H1 (cell line): ENCODE data around the gene DRC3. TPM values are rescaled to one million over a fixed set of nuclear protein-coding genes. Genes with fewer than 3 reads are reported as not detected.

Experiments
- CTCF ChIA-PET: fragments of 300-600 bp; sonication (Branson Sonifier 250); formaldehyde crosslinking; loops from one replicate; lab custom pipeline; 2021; ENCODE audit not compliant: partially characterized antibody; lab: Charles Lee
- POLR2A ChIA-PET: fragments of 300-600 bp; sonication (Branson Sonifier 250); formaldehyde crosslinking; loops from one replicate; lab custom pipeline; 2021; ENCODE audit warnings: inconsistent platforms; ENCODE audit not compliant: partially characterized antibody; lab: Charles Lee
- DNase-seq, 2 experiments: peaks; one replicate each; pipeline versions ENCODE4 v3.0.0 to v3.0.0-alpha.2; 2010 to 2022; ENCODE audit warnings: low spot score in 2 of 2, low read depth in 1 of 2, mixed read lengths in 1 of 2
- FAIRE-seq: peaks from 2 replicates; lab custom pipeline; 2011; peaks lifted over from hg19 to GRCh38; lab: Jason Lieb, UNC
- H2AFZ ChIP-seq: 2 replicates; pipeline ENCODE4 v1.8.1; 2012; ENCODE audit warnings: low read length, inconsistent platforms
- H2AK5ac ChIP-seq: 2 replicates; pipeline ENCODE4 v1.6.1; 2013; ENCODE audit warnings: low read depth, low read length
- H2BK120ac ChIP-seq: replicated peaks from 2 replicates; pipeline ENCODE3; 2013; ENCODE audit warnings: low read depth, low read length, inconsistent platforms
- H2BK12ac ChIP-seq: 2 replicates; pipeline ENCODE4 v1.6.1; 2013; ENCODE audit warnings: low read depth, low read length
- H2BK15ac ChIP-seq: 2 replicates; pipeline ENCODE4 v1.6.1; 2013; ENCODE audit warnings: low read length
- H2BK20ac ChIP-seq: 2 replicates; pipeline ENCODE4 v1.6.1; 2013; ENCODE audit warnings: low read length
- H2BK5ac ChIP-seq: 2 replicates; pipeline ENCODE4 v1.6.1; 2013; ENCODE audit warnings: low read depth, low read length
- H3K14ac ChIP-seq: 2 replicates; pipeline ENCODE4 v1.6.1; 2013; ENCODE audit warnings: inconsistent platforms; ENCODE audit not compliant: insufficient read length
- H3K18ac ChIP-seq: 2 replicates; pipeline ENCODE4 v1.6.1; 2013; ENCODE audit warnings: low read length; ENCODE audit errors: extremely low read depth
- H3K23ac ChIP-seq: 2 replicates; pipeline ENCODE4 v1.6.1; 2013; ENCODE audit warnings: inconsistent platforms; ENCODE audit not compliant: insufficient read length
- H3K23me2 ChIP-seq: 2 replicates; pipeline ENCODE4 v1.6.1; 2013; ENCODE audit warnings: low read depth, low read length
- H3K27ac ChIP-seq: 2 replicates; pipeline ENCODE4 v1.6.1; 2011; ENCODE audit warnings: low read depth, low read length, inconsistent platforms
- H3K27me3 ChIP-seq, 4 experiments: replicated peaks in 1 of 4; 1 replicate in 1 of 4; 2 replicates in 3 of 4; pipeline versions ENCODE4 v1.6.1 to v1.8.1; 2011 to 2013; ENCODE audit warnings: low read length in 3 of 4, mild to moderate bottlenecking in 3 of 4, inconsistent platforms in 2 of 4, mixed read lengths in 2 of 4, moderate library complexity in 1 of 4; ENCODE audit not compliant: control insufficient read depth in 3 of 4, insufficient read depth in 3 of 4; ENCODE audit errors: extremely low read depth in 1 of 4
- H3K36me3 ChIP-seq, 4 experiments: 2 replicates each; pipeline versions ENCODE4 v1.6.1 to v1.8.1; 2011 to 2013; ENCODE audit warnings: mild to moderate bottlenecking in 4 of 4, low read length in 3 of 4, moderate library complexity in 2 of 4, control low read depth in 1 of 4, inconsistent platforms in 1 of 4; ENCODE audit not compliant: insufficient read depth in 4 of 4, control insufficient read depth in 2 of 4
- H3K4ac ChIP-seq: replicated peaks from 2 replicates; pipeline ENCODE3; 2013; ENCODE audit warnings: low read length, low read depth, mixed read lengths, inconsistent platforms; ENCODE audit not compliant: insufficient read length
- H3K4me1 ChIP-seq, 4 experiments: replicated peaks in 1 of 4; 1 replicate in 1 of 4; 2 replicates in 3 of 4; pipeline versions ENCODE4 v1.6.1 to v1.8.1; 2011 to 2013; ENCODE audit warnings: low read length in 3 of 4, inconsistent platforms in 2 of 4, mixed read lengths in 1 of 4; ENCODE audit not compliant: insufficient read depth in 4 of 4, control insufficient read depth in 3 of 4
- H3K4me2 ChIP-seq, 2 experiments: 2 replicates each; pipeline versions ENCODE4 v1.6.1 to v1.8.1; 2011 to 2013; ENCODE audit warnings: low read depth in 2 of 2, low read length in 2 of 2, control low read depth in 1 of 2, inconsistent platforms in 1 of 2, mild to moderate bottlenecking in 1 of 2; ENCODE audit not compliant: insufficient read depth in 1 of 2
- H3K4me3 ChIP-seq, 4 experiments: fragments of 200-600, 300-600 bp in 1 of 4; sonication (generic), shearing (Covaris generic), sonication (Bioruptor Twin) in 1 of 4; 2 replicates each; pipeline versions ENCODE4 v1.5.1 to v1.8.1; 2011 to 2016; ENCODE audit warnings: low read length in 4 of 4, low read depth in 3 of 4, control low read depth in 2 of 4, inconsistent platforms in 2 of 4, mild to moderate bottlenecking in 2 of 4, mixed read lengths in 1 of 4, moderate library complexity in 1 of 4; ENCODE audit not compliant: insufficient read depth in 2 of 4; ENCODE audit errors: extremely low read depth in 1 of 4
- H3K56ac ChIP-seq: replicated peaks from 2 replicates; pipeline ENCODE3; 2013; ENCODE audit warnings: low read depth, mild to moderate bottlenecking, mixed read lengths, low read length, inconsistent platforms; ENCODE audit not compliant: insufficient read length
- H3K79me1 ChIP-seq: 2 replicates; pipeline ENCODE4 v1.6.1; 2013; ENCODE audit warnings: low read depth, low read length, control low read depth
- H3K79me2 ChIP-seq, 2 experiments: 2 replicates each; pipeline versions ENCODE4 v1.6.1 to v1.8.1; 2012 to 2013; ENCODE audit warnings: low read length in 2 of 2, mild to moderate bottlenecking in 2 of 2, inconsistent platforms in 1 of 2; ENCODE audit not compliant: insufficient read depth in 2 of 2, control insufficient read depth in 1 of 2
- H3K9ac ChIP-seq, 4 experiments: replicated peaks in 1 of 4; 1 replicate in 1 of 4; 2 replicates in 3 of 4; pipeline versions ENCODE4 v1.6.1 to v1.8.1; 2011 to 2013; ENCODE audit warnings: low read depth in 3 of 4, low read length in 3 of 4, control low read depth in 2 of 4, mild to moderate bottlenecking in 2 of 4, moderate library complexity in 2 of 4, inconsistent platforms in 1 of 4; ENCODE audit errors: extremely low read depth in 1 of 4
- H3K9me3 ChIP-seq, 2 experiments: 2 replicates each; pipeline versions ENCODE4 v1.6.1 to v1.8.1; 2012 to 2013; ENCODE audit warnings: mild to moderate bottlenecking in 2 of 2, moderate library complexity in 2 of 2, control low read depth in 1 of 2, inconsistent platforms in 1 of 2, low read depth in 1 of 2, low read length in 1 of 2, mixed read lengths in 1 of 2; ENCODE audit not compliant: insufficient read depth in 2 of 2
- H4K20me1 ChIP-seq, 2 experiments: replicated peaks in 1 of 2; 2 replicates each; pipeline versions ENCODE3 to v1.8.1; 2011 to 2013; ENCODE audit warnings: inconsistent platforms in 2 of 2, low read length in 2 of 2, mild to moderate bottlenecking in 1 of 2; ENCODE audit not compliant: insufficient read depth in 2 of 2, control insufficient read depth in 1 of 2
- H4K5ac ChIP-seq: 2 replicates; pipeline ENCODE4 v1.6.1; 2013; ENCODE audit warnings: low read length, low read depth, mixed read lengths, inconsistent platforms; ENCODE audit not compliant: insufficient read length
- H4K8ac ChIP-seq: 2 replicates; pipeline ENCODE4 v1.8.0; 2013; ENCODE audit warnings: mild to moderate bottlenecking, moderate library complexity, low read length, inconsistent platforms; ENCODE audit not compliant: insufficient read depth; ENCODE audit errors: extremely low read depth
- H4K91ac ChIP-seq: replicated peaks from 2 replicates; pipeline ENCODE3; 2013; ENCODE audit warnings: low read length, mixed read lengths, inconsistent platforms; ENCODE audit not compliant: insufficient read length
- ASH2L ChIP-seq: fragments of 200-600, 300-600 bp; sonication (generic); IDR thresholded peaks from one replicate; pipeline ENCODE4 v1.7.1; 2017; ENCODE audit warnings: low read length
- BACH1 ChIP-seq: IDR thresholded peaks from 2 replicates; pipeline ENCODE4 v1.6.1; 2012; ENCODE audit warnings: low read length, improper control_type of control experiment
- BCL11A ChIP-seq, 2 experiments: IDR thresholded peaks; one replicate each; pipeline ENCODE4 v1.6.1; 2011; ENCODE audit warnings: low read depth in 2 of 2, low read length in 2 of 2, mild to moderate bottlenecking in 2 of 2
- BRCA1 ChIP-seq: IDR thresholded peaks from 2 replicates; pipeline ENCODE4 v1.6.1; 2012; ENCODE audit warnings: low read depth, low read length, improper control_type of control experiment
- FOSL1 ChIP-seq: IDR thresholded peaks from 2 replicates; pipeline ENCODE4 v1.6.1; 2011; ENCODE audit warnings: mild to moderate bottlenecking, low read depth, low read length, moderate library complexity; ENCODE audit not compliant: insufficient read depth
- HDAC2 ChIP-seq, 2 experiments: fragments of 300-600 bp in 1 of 2; sonication (generic) in 1 of 2; IDR thresholded peaks; 2 replicates each; pipeline ENCODE4 v1.6.1; 2011 to 2012; ENCODE audit warnings: low read depth in 2 of 2, low read length in 2 of 2, mild to moderate bottlenecking in 2 of 2, moderate library complexity in 2 of 2, borderline replicate concordance in 1 of 2, inconsistent platforms in 1 of 2
- JUN ChIP-seq: IDR thresholded peaks from 2 replicates; pipeline ENCODE4 v1.6.1; 2011; ENCODE audit warnings: low read depth, mild to moderate bottlenecking, improper control_type of control experiment, low read length
- MAX ChIP-seq: IDR thresholded peaks from 2 replicates; pipeline ENCODE4 v1.6.1; 2012; ENCODE audit warnings: inconsistent platforms
- PHF8 ChIP-seq: fragments of 200-600 bp; sonication (generic); conservative IDR thresholded peaks from 2 replicates; pipeline ENCODE4 v1.7.1; 2012; ENCODE audit warnings: low read depth, mild to moderate bottlenecking, inconsistent platforms, low read length, moderate library complexity
- POLR2A ChIP-seq, 2 experiments: IDR thresholded peaks; 1 replicate in 1 of 2; 2 replicates in 1 of 2; pipeline ENCODE4 v1.6.1; 2011; ENCODE audit warnings: low read depth in 2 of 2, low read length in 2 of 2, mild to moderate bottlenecking in 2 of 2; ENCODE audit errors: control extremely low read depth in 1 of 2
- POU5F1 ChIP-seq: IDR thresholded peaks from 2 replicates; pipeline ENCODE4 v1.6.1; 2011; ENCODE audit warnings: low read depth, mild to moderate bottlenecking, low read length, moderate library complexity
- RBBP5 ChIP-seq: IDR thresholded peaks from 2 replicates; pipeline ENCODE4 v1.7.1; 2012; ENCODE audit warnings: low read depth, mild to moderate bottlenecking, inconsistent platforms, low read length, moderate library complexity, borderline replicate concordance
- RXRA ChIP-seq: IDR thresholded peaks from 2 replicates; pipeline ENCODE4 v1.6.1; 2011; ENCODE audit warnings: low read depth, mild to moderate bottlenecking, low read length, moderate library complexity; ENCODE audit not compliant: insufficient read depth
- SIX5 ChIP-seq: IDR thresholded peaks from 2 replicates; pipeline ENCODE4 v1.6.1; 2011; ENCODE audit warnings: mild to moderate bottlenecking, low read depth, low read length
- SP1 ChIP-seq: IDR thresholded peaks from 2 replicates; pipeline ENCODE4 v1.6.1; 2011; ENCODE audit warnings: low read depth, low read length
- TAF7 ChIP-seq: optimal IDR thresholded peaks from 2 replicates; pipeline ENCODE3; 2011; ENCODE audit warnings: low read depth, mild to moderate bottlenecking, inconsistent platforms, low read length, moderate library complexity, borderline replicate concordance
- WGBS, 2 experiments: shearing (Covaris generic) in 1 of 2; methylation state at CpG; one replicate each; pipeline versions ENCODE4 v1.1.6 to v1.1.7; 2013 to 2015; ENCODE audit warnings: low lambda C conversion rate in 2 of 2, mixed read lengths in 2 of 2, inconsistent platforms in 1 of 2, low coverage in 1 of 2, missing lambda C conversion rate in 1 of 2; ENCODE audit not compliant: insufficient replicate concordance in 2 of 2, insufficient coverage in 1 of 2, insufficient read length in 1 of 2; ENCODE audit errors: extremely low coverage in 1 of 2, missing lambda C conversion rate in 1 of 2; 5-methylcytosine and 5-hydroxymethylcytosine counted together
- polyA plus RNA-seq, 7 experiments: library from polyadenylated mRNA; depleted of rRNA in 3 of 7; stranded (reverse) in 5 of 7; unstranded in 2 of 7; fragments of >200 nt in 5 of 7; fragments of 200-250 nt in 2 of 7; gene quantifications; 1 replicate in 5 of 7; 2 replicates in 1 of 7; 4 replicates in 1 of 7; pipeline versions ENCODE4 v1.2.1 to v1.2.3, GENCODE V29; 2011 to 2013; ENCODE audit warnings: missing spikeins in 2 of 7, mixed read lengths in 2 of 7
- total RNA-seq: library from RNA; stranded (reverse); fragmentation: NEBNext Ultra II Directional; extraction: Animal tissue kit (Norgen Biotek cat#: 25700); gene quantifications from 2 replicates; pipeline ENCODE4 v1.2.1, GENCODE V29; 2021

Gene DRC3
- total and polyA plus RNA-seq, 2 of the 8 experiments (the other 6 are each of a cell fraction or from before 2014, with no cell fraction given), result 0.59 TPM; not detected in 1

GRCh38 chr17:17964710-17965109 lies 8.0 kb upstream of the DRC3 start:
- H3K79me1 ChIP-seq, result no peaks in the 10 kb centered on the region; the same call in 1 of the 2 replicates
- TF ChIP-seq FOSL1, result no peak
- TF ChIP-seq RBBP5, result no peak
- TF ChIP-seq POLR2A (IDR thresholded peaks at IDR 0.05; ENCODE audit: control extremely low read depth in 1 of 2, low read depth in 2 of 2, low read length in 2 of 2), result no peak
- TF ChIP-seq TAF7, result no peak
- TF ChIP-seq PHF8, result no peak
- no peak for TF ChIP-seq BCL11A (IDR thresholded peaks at IDR 0.05; ENCODE audit: low read depth in 2 of 2, low read length in 2 of 2)
- no peak for TF ChIP-seq SP1
- TF ChIP-seq MAX, result no peak
- no peak for TF ChIP-seq SIX5
- no peak for TF ChIP-seq JUN
- TF ChIP-seq ASH2L, result no peak
- TF ChIP-seq POU5F1, result no peak
- no peak for TF ChIP-seq RXRA
- TF ChIP-seq BACH1, result no peak
- no peak for TF ChIP-seq BRCA1
- TF ChIP-seq HDAC2 (IDR thresholded peaks at IDR 0.05; ENCODE audit: borderline replicate concordance in 1 of 2, low read depth in 2 of 2, low read length in 2 of 2), result no peak

More at GRCh38 chr17:17964710-17965109, 8.0 kb upstream of the DRC3 start:
- WGBS, 2 experiments, result 87% methylated on average over 4 of the region's 4 CpGs; no CpG with 5 or more reads in 1 of the 2 experiments
- Histone ChIP-seq H3K18ac (no peak overlapping the region), H3K4me2 (no peak overlapping the region), H4K8ac (no peak overlapping the region), H2BK15ac (no peak overlapping the region), H2BK120ac (no peak overlapping the region), H3K27me3 (no peaks in the 10 kb centered on the region), H3K9ac (no peak overlapping the region), H2AK5ac (no peak overlapping the region), H2BK5ac (no peak overlapping the region), H3K14ac (no peak overlapping the region), H2AFZ (no peak overlapping the region), H2BK20ac (no peak overlapping the region), H3K4me1 (no peaks in the 10 kb centered on the region), H3K4ac (no peak overlapping the region), H2BK12ac (no peak overlapping the region), H4K5ac (no peak overlapping the region), H3K36me3 (no peaks in the 10 kb centered on the region), H3K56ac (no peak overlapping the region), H4K91ac (no peak overlapping the region), H3K27ac (no peak overlapping the region), H3K79me2 (no peaks in the 10 kb centered on the region), H3K23ac (no peak overlapping the region), H3K9me3 (no peaks in the 10 kb centered on the region), H3K4me3 (no peak overlapping the region), H3K23me2 (no peaks in the 10 kb centered on the region; the same call in 1 of the 2 replicates), H4K20me1 (no peaks in the 10 kb centered on the region)
- no peak for DNase-seq
- ChIA-PET CTCF (no interaction called here), POLR2A (no interaction called here)
- no peak for FAIRE-seq
